Measurements from ENCODE around the gene TECTB.

The TECTB gene

DNA sequence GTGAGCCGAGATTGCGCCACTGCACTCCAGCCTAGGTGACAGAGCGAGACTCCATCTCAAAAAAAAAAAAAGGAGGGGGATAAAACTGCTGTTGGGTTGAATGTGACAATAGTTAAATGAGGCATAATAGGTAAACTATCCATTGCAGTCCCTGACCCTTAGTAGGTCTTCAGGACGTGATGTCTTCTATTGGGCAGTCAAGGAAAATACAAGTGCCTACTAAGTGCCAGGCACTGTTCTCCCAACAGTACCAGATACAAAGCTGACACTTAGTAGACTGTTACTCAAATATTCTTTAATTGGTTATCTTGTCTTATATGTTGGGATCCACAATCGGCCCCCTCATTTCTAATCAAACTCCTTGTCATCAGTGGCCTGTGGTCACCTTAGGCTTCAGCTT is 63.6 kb downstream of the TECTB start:
- H3K4me1 Mint-ChIP-seq = peaks cover 7% of the 10 kb centered on the region
- ATAC-seq (replicated peaks; ENCODE audit: extremely low read depth, poor library complexity, severe bottlenecking) (no peak), DNase-seq (ENCODE audit: low spot score in 2 of 2) (no peak)
- no peak overlapping the region for H3K27ac Mint-ChIP-seq (ENCODE audit: low read depth)
- no peaks in the 10 kb centered on the region for H3K36me3 Mint-ChIP-seq (ENCODE audit: insufficient read depth)
- no peak overlapping the region for H3K4me3 Mint-ChIP-seq
- no peaks in the 10 kb centered on the region for H3K27me3 Mint-ChIP-seq
- H3K9me3 Mint-ChIP-seq = no peaks in the 10 kb centered on the region

DNA sequence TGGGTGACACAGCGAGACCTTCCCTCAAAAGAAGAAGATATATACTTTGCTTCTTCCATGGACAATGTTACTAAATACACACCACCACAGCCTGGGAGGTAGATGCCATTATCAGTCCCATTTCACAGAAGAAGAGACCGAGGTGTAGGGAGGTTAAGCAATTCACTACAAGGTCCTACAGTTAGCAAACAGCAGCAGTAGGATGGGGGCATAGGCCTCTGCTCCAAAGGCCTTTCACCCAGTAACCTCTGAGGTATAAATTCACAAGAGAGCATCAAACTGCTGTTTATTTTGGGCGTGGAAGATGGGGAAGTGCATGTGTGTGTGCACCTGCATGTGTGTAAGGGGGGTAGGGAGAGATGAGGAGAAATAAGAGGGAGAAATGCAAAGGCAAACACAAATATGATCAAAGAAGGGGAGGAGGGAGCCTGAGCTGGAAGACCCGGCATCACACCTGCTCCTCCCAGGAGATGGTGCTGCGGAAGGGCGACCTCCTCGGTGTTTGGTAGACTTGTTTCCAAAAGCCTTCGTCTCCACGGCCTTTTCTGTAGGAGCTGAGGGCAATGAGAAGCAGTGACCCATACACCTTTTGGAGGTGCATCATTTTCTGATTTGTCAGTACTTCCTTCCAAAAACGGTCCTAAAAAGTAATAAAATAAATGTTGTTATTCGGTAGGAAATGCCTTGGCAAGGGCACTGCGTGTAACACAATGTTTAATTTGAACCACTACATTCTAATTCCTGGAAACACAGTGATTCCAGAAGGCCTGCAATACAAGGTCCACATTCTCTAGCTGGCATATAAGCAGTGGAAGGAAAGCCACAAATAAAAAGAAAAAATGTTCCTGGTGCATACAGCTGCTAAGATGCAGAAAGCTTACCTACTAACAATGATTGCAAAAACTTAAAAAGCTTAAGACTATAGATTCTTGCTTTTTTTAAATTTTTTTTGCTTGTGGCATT is 64.8 kb downstream of the TECTB start:
- DNase-seq (ENCODE audit: low spot score in 2 of 2) (peak in 1 of 2 donors; percentile 6), ATAC-seq (replicated peaks; ENCODE audit: extremely low read depth, poor library complexity, severe bottlenecking) (no peak)
- H3K4me1 Mint-ChIP-seq = peaks cover 7% of the 10 kb centered on the region
- no peak overlapping the region for H3K4me3 Mint-ChIP-seq
- no peaks in the 10 kb centered on the region for H3K36me3 Mint-ChIP-seq (ENCODE audit: insufficient read depth)
- no peak overlapping the region for H3K27ac Mint-ChIP-seq (ENCODE audit: low read depth)
- H3K9me3 Mint-ChIP-seq = no peaks in the 10 kb centered on the region
- no peaks in the 10 kb centered on the region for H3K27me3 Mint-ChIP-seq

DNA sequence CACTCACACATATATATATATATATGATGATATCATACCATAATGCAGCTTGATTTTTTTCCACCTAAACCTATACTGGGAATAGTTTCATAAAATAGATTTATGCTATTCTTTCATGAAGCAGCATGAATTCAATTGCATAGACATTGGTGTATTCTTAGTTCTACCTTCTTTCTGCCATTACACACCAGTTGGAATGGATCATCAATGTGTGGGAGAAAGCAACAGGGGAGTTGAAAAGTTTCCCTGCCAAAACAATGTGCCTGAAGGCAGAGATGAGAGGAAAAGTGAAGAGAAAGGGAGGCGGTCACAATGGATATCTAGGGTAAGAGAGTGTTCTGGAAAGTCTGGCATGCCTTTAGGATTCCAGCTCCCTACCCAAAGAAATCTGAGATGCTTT is 65.6 kb downstream of the TECTB start:
- H3K9me3 Mint-ChIP-seq = no peaks in the 10 kb centered on the region
- H3K36me3 Mint-ChIP-seq (ENCODE audit: insufficient read depth) = no peaks in the 10 kb centered on the region
- no peak overlapping the region for H3K27ac Mint-ChIP-seq (ENCODE audit: low read depth)
- DNase-seq (ENCODE audit: low spot score in 2 of 2) = no peak
- H3K4me3 Mint-ChIP-seq = no peak overlapping the region
- H3K4me1 Mint-ChIP-seq = peaks cover 7% of the 10 kb centered on the region
- no peak for ATAC-seq (replicated peaks; ENCODE audit: extremely low read depth, poor library complexity, severe bottlenecking)
- no peaks in the 10 kb centered on the region for H3K27me3 Mint-ChIP-seq

DNA sequence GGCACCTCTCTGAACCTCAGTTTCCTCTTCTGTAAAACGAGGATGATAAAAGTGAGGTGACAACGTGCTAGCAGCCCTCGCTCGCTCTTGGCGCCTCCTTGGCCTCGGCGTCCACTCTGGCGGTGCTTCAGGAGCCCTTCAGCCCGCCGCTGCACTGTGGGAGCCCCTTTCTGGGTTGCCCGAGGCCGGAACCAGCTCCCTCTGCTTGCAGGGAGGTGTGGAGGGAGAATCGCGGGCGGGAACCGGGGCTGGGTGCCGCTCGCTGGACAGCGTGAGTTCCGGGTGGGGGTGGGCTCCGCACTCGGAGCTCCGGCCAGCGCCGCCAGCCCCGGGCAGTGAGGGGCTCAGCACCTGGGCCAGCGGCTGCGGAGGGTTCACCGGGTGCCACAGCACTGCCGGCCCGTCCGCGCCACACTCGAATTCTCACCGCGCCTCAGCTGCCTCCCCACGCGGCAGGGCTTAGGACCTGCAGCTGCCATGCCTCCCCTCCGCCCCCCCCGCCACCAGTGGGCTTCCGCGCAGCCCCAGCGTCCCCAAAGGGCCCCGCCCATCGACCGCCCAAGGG is 66.4 kb downstream of the TECTB start:
- H3K36me3 Mint-ChIP-seq (ENCODE audit: insufficient read depth) = no peaks in the 10 kb centered on the region
- no peaks in the 10 kb centered on the region for H3K27me3 Mint-ChIP-seq
- peaks cover 7% of the 10 kb centered on the region for H3K4me1 Mint-ChIP-seq
- DNase-seq (ENCODE audit: low spot score in 2 of 2) (peak in 1 of 2 donors; percentile 7), ATAC-seq (replicated peaks; ENCODE audit: extremely low read depth, poor library complexity, severe bottlenecking) (no peak)
- no peak overlapping the region for H3K4me3 Mint-ChIP-seq
- H3K9me3 Mint-ChIP-seq = no peaks in the 10 kb centered on the region
- no peak overlapping the region for H3K27ac Mint-ChIP-seq (ENCODE audit: low read depth)

DNA sequence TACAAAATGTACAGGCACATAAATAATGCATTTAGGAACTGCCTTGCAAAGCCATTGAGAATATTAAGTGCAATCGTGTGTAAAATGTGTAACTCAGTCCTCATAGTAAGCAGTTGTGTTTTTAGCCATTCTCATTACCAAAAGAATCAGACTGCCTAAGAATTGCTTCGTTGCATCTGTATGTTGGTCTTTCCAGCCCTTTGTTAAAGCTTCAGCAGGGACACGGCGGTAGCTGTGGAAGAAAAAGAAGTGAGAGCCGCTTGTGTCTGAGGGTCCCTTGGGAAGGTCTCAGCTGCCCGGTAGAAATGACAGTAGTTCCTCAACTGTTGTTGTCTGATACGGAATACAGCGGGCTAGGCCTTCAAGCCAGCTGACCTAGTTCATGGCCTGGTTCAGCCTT is 67.9 kb downstream of the TECTB start:
- H3K4me1 Mint-ChIP-seq = no peaks in the 10 kb centered on the region
- H3K4me3 Mint-ChIP-seq = no peak overlapping the region
- DNase-seq (ENCODE audit: low spot score in 2 of 2) (peak in 1 of 2 donors; percentile 0), ATAC-seq (replicated peaks; ENCODE audit: extremely low read depth, poor library complexity, severe bottlenecking) (no peak)
- no peak overlapping the region for H3K27ac Mint-ChIP-seq (ENCODE audit: low read depth)
- H3K9me3 Mint-ChIP-seq = no peaks in the 10 kb centered on the region
- no peaks in the 10 kb centered on the region for H3K27me3 Mint-ChIP-seq
- no peaks in the 10 kb centered on the region for H3K36me3 Mint-ChIP-seq (ENCODE audit: insufficient read depth)

DNA sequence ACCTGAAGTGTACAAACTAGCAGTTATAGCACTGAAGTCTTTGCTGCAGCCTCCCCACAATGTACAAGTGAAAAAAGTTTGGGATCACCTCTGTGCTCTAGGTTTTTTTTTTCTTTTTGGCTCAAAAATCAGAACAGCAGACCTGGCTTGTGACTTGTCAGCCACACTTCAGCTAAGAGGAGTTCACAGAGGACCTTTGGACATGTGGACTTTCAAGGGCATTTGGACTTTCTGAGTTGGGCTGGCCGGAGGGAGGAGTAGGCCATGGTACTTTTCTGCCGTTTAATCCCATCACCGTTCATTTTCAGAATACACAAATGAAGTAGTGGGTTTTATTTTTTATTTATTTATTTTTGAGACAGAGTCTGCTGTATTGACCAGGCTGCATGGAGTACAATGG is 68.8 kb downstream of the TECTB start:
- Mint-ChIP-seq H3K9me3 (no peaks in the 10 kb centered on the region), H3K4me3 (no peak overlapping the region), H3K36me3 (ENCODE audit: insufficient read depth) (no peaks in the 10 kb centered on the region), H3K27ac (ENCODE audit: low read depth) (no peak overlapping the region), H3K4me1 (no peaks in the 10 kb centered on the region), H3K27me3 (no peaks in the 10 kb centered on the region)
- DNase-seq (ENCODE audit: low spot score in 2 of 2) (no peak), ATAC-seq (replicated peaks; ENCODE audit: extremely low read depth, poor library complexity, severe bottlenecking) (no peak)

DNA sequence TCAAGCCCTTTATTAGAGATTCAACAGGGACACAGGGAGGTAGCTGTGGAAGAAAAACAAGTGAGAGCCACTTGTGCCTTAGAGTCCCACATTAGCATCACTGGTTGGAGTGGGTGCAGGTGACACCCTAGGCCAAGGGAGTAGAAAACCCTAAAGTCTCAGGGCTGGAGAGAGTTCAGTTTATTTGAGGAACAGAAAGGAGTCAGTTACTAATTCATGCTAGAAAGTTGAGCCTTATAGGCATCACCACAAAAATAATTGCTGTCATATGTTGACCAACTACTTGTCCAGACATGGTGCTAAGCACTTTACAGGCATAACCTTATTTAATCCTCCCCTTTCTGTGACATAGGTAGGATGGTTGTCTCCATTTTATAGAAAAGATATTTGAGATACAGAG is 69.8 kb downstream of the TECTB start:
- H3K36me3 Mint-ChIP-seq (ENCODE audit: insufficient read depth) = no peaks in the 10 kb centered on the region
- no peaks in the 10 kb centered on the region for H3K9me3 Mint-ChIP-seq

More for the DNA sequence above, 69.8 kb downstream of the TECTB start:
- ATAC-seq (replicated peaks; ENCODE audit: extremely low read depth, poor library complexity, severe bottlenecking) (no peak), DNase-seq (ENCODE audit: low spot score in 2 of 2) (no peak)
- Mint-ChIP-seq H3K27me3 (no peaks in the 10 kb centered on the region), H3K4me3 (no peak overlapping the region), H3K27ac (ENCODE audit: low read depth) (no peak overlapping the region), H3K4me1 (no peaks in the 10 kb centered on the region)

Data from central memory CD8-positive, alpha-beta T cell (primary cell).